Mesenchymal stem cell (in vitro differentiated cells and primary cell): ENCODE data around the gene SLC9A9.

ENCODE experiments used
- DNase-seq: peaks from one replicate; pipeline ENCODE4 v3.0.0-alpha.2; 2013
- H2AFZ ChIP-seq: one replicate; pipeline ENCODE4 v1.6.1; 2013; ENCODE audit warnings: low read depth, mild to moderate bottlenecking, control low read depth, inconsistent platforms, low read length, moderate library complexity
- H2AK5ac ChIP-seq: 2 replicates; pipeline ENCODE4 v1.6.1; 2013; ENCODE audit warnings: low read length, moderate library complexity, mild to moderate bottlenecking, inconsistent platforms; ENCODE audit not compliant: severe bottlenecking
- H2BK120ac ChIP-seq: one replicate; pipeline ENCODE4 v1.6.1; 2013; ENCODE audit warnings: low read depth, mild to moderate bottlenecking, inconsistent platforms, low read length, moderate library complexity
- H2BK12ac ChIP-seq, 2 experiments: one replicate each; pipeline ENCODE4 v1.6.1; 2013; ENCODE audit warnings: inconsistent platforms in 2 of 2, low read length in 2 of 2, mild to moderate bottlenecking in 2 of 2, moderate library complexity in 2 of 2, control low read depth in 1 of 2
- H2BK15ac ChIP-seq: one replicate; pipeline ENCODE4 v1.6.1; 2013; ENCODE audit warnings: mild to moderate bottlenecking, low read depth, inconsistent platforms; ENCODE audit not compliant: poor library complexity, severe bottlenecking
- H2BK5ac ChIP-seq: 2 replicates; pipeline ENCODE4 v1.6.1; 2013; ENCODE audit warnings: low read depth, mild to moderate bottlenecking, low read length, control low read depth, inconsistent platforms; ENCODE audit not compliant: poor library complexity, severe bottlenecking
- H3K14ac ChIP-seq, 2 experiments: one replicate each; pipeline ENCODE4 v1.6.1; 2013; ENCODE audit warnings: inconsistent platforms in 2 of 2, low read length in 2 of 2, control low read depth in 1 of 2, mild to moderate bottlenecking in 1 of 2, moderate library complexity in 1 of 2
- H3K18ac ChIP-seq, 2 experiments: one replicate each; pipeline ENCODE4 v1.6.1; 2013; ENCODE audit warnings: inconsistent platforms in 2 of 2, low read length in 2 of 2, control low read depth in 1 of 2, low read depth in 1 of 2, mild to moderate bottlenecking in 1 of 2
- H3K23ac ChIP-seq, 2 experiments: one replicate each; pipeline ENCODE4 v1.6.1; 2013; ENCODE audit warnings: inconsistent platforms in 2 of 2, low read length in 2 of 2, mild to moderate bottlenecking in 2 of 2, moderate library complexity in 2 of 2, control low read depth in 1 of 2
- H3K27ac ChIP-seq: 2 replicates; pipeline ENCODE4 v1.5.1; 2013; ENCODE audit warnings: mild to moderate bottlenecking, moderate library complexity, low read length, control low read depth, inconsistent platforms; ENCODE audit not compliant: poor library complexity, severe bottlenecking
- H3K27me3 ChIP-seq, 2 experiments: 2 replicates each; pipeline versions ENCODE4 v1.6.1 to v1.7.0; 2013; ENCODE audit warnings: low read length in 2 of 2, mild to moderate bottlenecking in 2 of 2, moderate library complexity in 2 of 2, control low read depth in 1 of 2, inconsistent platforms in 1 of 2; ENCODE audit not compliant: control insufficient read depth in 1 of 2, insufficient read depth in 1 of 2
- H3K36me3 ChIP-seq, 2 experiments: 2 replicates each; pipeline versions ENCODE4 v1.6.1 to v1.7.0; 2013; ENCODE audit warnings: low read length in 2 of 2, control low read depth in 1 of 2, inconsistent platforms in 1 of 2, low read depth in 1 of 2, mild to moderate bottlenecking in 1 of 2; ENCODE audit not compliant: insufficient read depth in 2 of 2, control insufficient read depth in 1 of 2
- H3K4ac ChIP-seq, 2 experiments: one replicate each; pipeline ENCODE4 v1.6.1; 2013; ENCODE audit warnings: inconsistent platforms in 2 of 2, low read length in 2 of 2, mild to moderate bottlenecking in 2 of 2, moderate library complexity in 2 of 2, control low read depth in 1 of 2, low read depth in 1 of 2
- H3K4me1 ChIP-seq: 2 replicates; pipeline ENCODE4 v1.6.1; 2013; ENCODE audit warnings: low read depth, low read length, control low read depth; ENCODE audit not compliant: control insufficient read depth, insufficient read depth
- H3K4me2 ChIP-seq: 2 replicates; pipeline ENCODE4 v1.6.1; 2013; ENCODE audit warnings: low read length, mild to moderate bottlenecking, inconsistent platforms; ENCODE audit not compliant: poor library complexity, severe bottlenecking
- H3K4me3 ChIP-seq, 2 experiments: 2 replicates each; pipeline versions ENCODE4 v1.5.1 to v1.7.0; 2013; ENCODE audit warnings: low read length in 2 of 2, mild to moderate bottlenecking in 2 of 2, control low read depth in 1 of 2, low read depth in 1 of 2; ENCODE audit not compliant: insufficient read depth in 1 of 2
- H3K79me1 ChIP-seq: replicated peaks from 2 replicates; pipeline ENCODE4 v1.6.1; 2013; ENCODE audit warnings: mild to moderate bottlenecking, control low read depth, low read length, inconsistent platforms; ENCODE audit not compliant: poor library complexity, severe bottlenecking
- H3K9ac ChIP-seq: 2 replicates; pipeline ENCODE4 v1.7.0; 2013; ENCODE audit warnings: mild to moderate bottlenecking, low read length, moderate library complexity
- H3K9me3 ChIP-seq: 2 replicates; pipeline ENCODE4 v1.7.0; 2013; ENCODE audit warnings: mild to moderate bottlenecking, low read length; ENCODE audit not compliant: control insufficient read depth
- H4K8ac ChIP-seq: one replicate; pipeline ENCODE4 v1.6.1; 2013; ENCODE audit warnings: inconsistent platforms, mild to moderate bottlenecking, low read length, moderate library complexity
- H4K91ac ChIP-seq: one replicate; pipeline ENCODE4 v1.6.1; 2013; ENCODE audit warnings: mild to moderate bottlenecking, low read length, inconsistent platforms
- WGBS: methylation state at CpG from one replicate; pipeline ENCODE4 v1.1.7; 2013; ENCODE audit warnings: mixed read lengths; 5-methylcytosine and 5-hydroxymethylcytosine counted together

The SLC9A9 gene

DNA sequence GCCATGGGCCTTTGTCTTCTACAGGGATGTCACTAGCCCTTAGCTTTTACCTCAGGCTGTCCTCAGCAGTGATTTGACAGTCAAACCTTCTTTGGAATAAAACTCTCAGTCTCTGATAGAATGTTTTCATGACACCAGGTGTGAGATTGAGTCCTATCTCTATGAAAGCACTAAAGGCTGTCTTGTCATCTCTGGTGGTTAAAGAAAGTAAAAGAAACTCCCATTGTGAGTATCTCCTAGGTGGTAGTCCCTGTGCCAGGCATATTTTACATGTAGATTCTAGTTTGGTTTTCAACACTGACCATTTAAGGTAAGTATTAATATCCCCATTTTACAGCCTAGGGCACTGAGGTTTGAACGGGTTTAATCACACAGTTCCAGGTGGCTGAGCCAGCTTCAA, 368.5 kb downstream of the SLC9A9 start:
- no peak overlapping the region for H2AFZ ChIP-seq
- H4K91ac ChIP-seq: no peak overlapping the region
- H2AK5ac ChIP-seq: peak overlapping the region; percentile 25
- H2BK5ac ChIP-seq: no peak overlapping the region
- H3K27me3 ChIP-seq: no peaks in the 10 kb centered on the region
- H3K36me3 ChIP-seq: no peaks in the 10 kb centered on the region
- H3K27ac ChIP-seq: peak overlapping the region; percentile 73
- peaks cover 11% of the 10 kb centered on the region for H3K4me1 ChIP-seq
- no peak overlapping the region for H4K8ac ChIP-seq
- no peak overlapping the region for H3K4me3 ChIP-seq
- H3K9me3 ChIP-seq: no peaks in the 10 kb centered on the region
- no peak overlapping the region for H2BK15ac ChIP-seq
- WGBS: 85% methylated on average over 1 of the region's 1 CpG
- no peaks in the 10 kb centered on the region for H3K79me1 ChIP-seq
- H3K4me2 ChIP-seq: no peak overlapping the region
- no peak overlapping the region for H3K23ac ChIP-seq
- H3K18ac ChIP-seq: no peak overlapping the region
- no peak for DNase-seq
- H2BK120ac ChIP-seq: no peak overlapping the region
- no peak overlapping the region for H3K4ac ChIP-seq
- no peak overlapping the region for H3K14ac ChIP-seq
- H3K9ac ChIP-seq: no peak overlapping the region
- H2BK12ac ChIP-seq: no peak overlapping the region

DNA sequence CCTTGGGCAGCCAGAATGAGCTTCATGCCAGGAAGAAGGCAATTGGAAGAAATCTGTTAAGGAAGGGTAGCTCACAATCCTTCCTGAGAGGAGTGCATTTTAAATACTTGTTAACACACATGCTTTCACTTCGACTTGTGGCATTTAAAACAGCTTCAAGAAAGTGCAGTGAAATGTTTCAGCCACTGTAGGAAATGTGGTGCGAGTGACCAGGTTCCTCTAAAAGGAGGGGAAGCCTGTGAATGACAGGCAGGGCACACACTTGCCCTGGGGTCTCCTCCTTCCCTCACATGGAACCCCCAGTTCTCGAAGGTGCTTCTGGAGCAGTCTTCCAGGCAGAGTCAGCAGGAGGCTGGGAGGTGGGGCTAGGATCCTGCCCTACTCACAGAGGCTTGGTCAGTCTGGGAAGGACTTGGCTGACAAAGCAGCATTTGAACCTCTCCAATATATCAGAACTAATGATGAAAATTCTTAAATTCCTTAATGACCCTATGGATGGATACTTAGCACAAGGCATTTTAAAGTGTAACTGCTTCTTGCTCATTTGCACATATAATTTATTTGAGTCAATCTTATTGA, 370.1 kb downstream of the SLC9A9 start:
- no peaks in the 10 kb centered on the region for H3K9me3 ChIP-seq
- no peak for DNase-seq
- no peak overlapping the region for H4K91ac ChIP-seq
- H3K79me1 ChIP-seq: no peaks in the 10 kb centered on the region
- H2BK15ac ChIP-seq: no peak overlapping the region
- peak overlapping the region in 1 of 2 experiments; percentile 66 for H2BK12ac ChIP-seq
- H3K27ac ChIP-seq: peak overlapping the region; percentile 22
- no peak overlapping the region for H4K8ac ChIP-seq
- H2BK5ac ChIP-seq: no peak overlapping the region
- H3K4me3 ChIP-seq: no peak overlapping the region
- H3K36me3 ChIP-seq: no peaks in the 10 kb centered on the region
- H3K23ac ChIP-seq: no peak overlapping the region
- no peak overlapping the region for H3K9ac ChIP-seq
- H3K14ac ChIP-seq: no peak overlapping the region
- H2BK120ac ChIP-seq: no peak overlapping the region
- no peak overlapping the region for H3K18ac ChIP-seq
- H3K4me1 ChIP-seq: peaks cover 11% of the 10 kb centered on the region
- H2AFZ ChIP-seq: no peak overlapping the region
- H2AK5ac ChIP-seq: peak overlapping the region; percentile 46
- no peaks in the 10 kb centered on the region for H3K27me3 ChIP-seq
- 47% methylated on average over 2 of the region's 3 CpGs for WGBS
- H3K4me2 ChIP-seq: no peak overlapping the region
- H3K4ac ChIP-seq: no peak overlapping the region

DNA sequence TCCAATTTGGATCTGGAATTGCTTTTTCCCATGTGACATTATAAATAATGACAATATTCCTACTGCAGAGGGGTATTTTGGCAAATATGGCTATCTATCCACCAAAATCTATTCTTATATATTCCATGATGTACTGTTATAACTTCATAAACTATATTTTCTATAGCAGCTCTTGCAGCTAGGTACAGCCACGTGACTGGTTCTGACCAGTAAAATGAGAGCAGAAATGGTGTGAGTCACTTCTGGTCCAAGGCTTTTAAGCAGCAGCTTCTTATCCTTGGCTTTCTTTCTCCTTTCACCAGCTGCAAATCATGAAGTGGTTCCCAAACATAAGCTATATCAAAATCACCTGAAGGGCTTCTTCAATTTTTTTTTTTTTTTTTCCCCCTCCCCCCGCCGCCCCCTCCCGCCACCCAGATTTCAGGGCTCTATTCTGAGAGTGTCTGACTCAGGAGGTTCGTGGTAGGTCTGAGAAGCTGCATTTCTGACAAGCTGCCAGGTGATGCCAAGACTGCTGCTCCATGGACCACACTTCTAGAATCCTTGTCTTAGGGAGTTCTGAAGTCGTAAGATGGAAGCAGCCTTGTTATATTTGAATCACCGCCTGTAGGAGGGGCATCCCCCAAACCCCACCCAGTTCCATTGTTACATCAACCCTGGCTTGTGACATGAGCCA, 371.2 kb downstream of the SLC9A9 start:
- Histone ChIP-seq H3K27ac (no peak overlapping the region), H3K9ac (no peak overlapping the region), H3K36me3 (no peaks in the 10 kb centered on the region), H2AK5ac (no peak overlapping the region), H3K79me1 (no peaks in the 10 kb centered on the region), H3K18ac (no peak overlapping the region), H2BK5ac (no peak overlapping the region), H2BK12ac (no peak overlapping the region), H2BK15ac (no peak overlapping the region), H2AFZ (no peak overlapping the region), H3K4ac (no peak overlapping the region), H4K91ac (no peak overlapping the region), H3K9me3 (no peaks in the 10 kb centered on the region), H3K27me3 (no peaks in the 10 kb centered on the region), H3K4me1 (peaks cover 9% of the 10 kb centered on the region), H3K23ac (no peak overlapping the region), H3K14ac (no peak overlapping the region), H3K4me3 (no peak overlapping the region), H4K8ac (no peak overlapping the region), H2BK120ac (no peak overlapping the region), H3K4me2 (no peak overlapping the region)
- 91% methylated on average over 5 of the region's 7 CpGs for WGBS
- no peak for DNase-seq

DNA sequence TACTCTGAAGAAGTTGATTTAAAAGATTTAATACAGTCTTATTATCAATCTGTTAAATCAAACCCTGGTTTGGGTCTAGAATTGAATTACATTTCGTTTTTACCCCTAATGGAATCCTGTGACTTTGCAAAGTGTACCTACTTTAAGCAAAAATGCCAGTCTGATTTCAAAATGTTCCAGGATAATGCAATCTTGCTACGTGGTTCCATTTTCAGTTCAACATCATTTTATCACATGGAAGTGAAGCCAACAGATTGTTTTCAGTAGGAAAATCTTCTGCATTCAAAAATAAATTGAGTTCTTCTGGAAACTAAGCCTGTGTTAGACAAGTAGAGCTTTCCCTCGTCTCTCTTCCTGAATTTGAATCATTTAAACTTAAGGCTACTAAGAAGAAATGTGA, 372.3 kb downstream of the SLC9A9 start:
- no peak overlapping the region for H3K23ac ChIP-seq
- no peaks in the 10 kb centered on the region for H3K9me3 ChIP-seq
- no peak overlapping the region for H2BK12ac ChIP-seq

More for the DNA sequence above, 372.3 kb downstream of the SLC9A9 start:
- Histone ChIP-seq H3K14ac (no peak overlapping the region), H4K8ac (no peak overlapping the region), H3K27ac (no peak overlapping the region), H3K18ac (no peak overlapping the region), H3K79me1 (no peaks in the 10 kb centered on the region), H3K4ac (no peak overlapping the region), H3K9ac (no peak overlapping the region), H2BK15ac (no peak overlapping the region), H2AK5ac (no peak overlapping the region), H3K4me3 (no peak overlapping the region), H2BK120ac (no peak overlapping the region), H2BK5ac (no peak overlapping the region), H2AFZ (no peak overlapping the region), H3K36me3 (no peaks in the 10 kb centered on the region), H3K4me2 (no peak overlapping the region), H3K27me3 (no peaks in the 10 kb centered on the region), H4K91ac (no peak overlapping the region), H3K4me1 (peaks cover 9% of the 10 kb centered on the region)
- WGBS: 96% methylated on average over 2 of the region's 3 CpGs
- no peak for DNase-seq
